HG03354 (cell line): Measurements from ENCODE around the gene DNAH7.

ENCODE experiments used
- ATAC-seq: cut with Tn5 transposase; IDR thresholded peaks from one replicate; pipeline ENCODE4 v1.9.1; 2021; ENCODE audit warnings: mild to moderate bottlenecking; ENCODE audit not compliant: unreplicated experiment, poor library complexity, severe bottlenecking

DNAH7 gene

DNA sequence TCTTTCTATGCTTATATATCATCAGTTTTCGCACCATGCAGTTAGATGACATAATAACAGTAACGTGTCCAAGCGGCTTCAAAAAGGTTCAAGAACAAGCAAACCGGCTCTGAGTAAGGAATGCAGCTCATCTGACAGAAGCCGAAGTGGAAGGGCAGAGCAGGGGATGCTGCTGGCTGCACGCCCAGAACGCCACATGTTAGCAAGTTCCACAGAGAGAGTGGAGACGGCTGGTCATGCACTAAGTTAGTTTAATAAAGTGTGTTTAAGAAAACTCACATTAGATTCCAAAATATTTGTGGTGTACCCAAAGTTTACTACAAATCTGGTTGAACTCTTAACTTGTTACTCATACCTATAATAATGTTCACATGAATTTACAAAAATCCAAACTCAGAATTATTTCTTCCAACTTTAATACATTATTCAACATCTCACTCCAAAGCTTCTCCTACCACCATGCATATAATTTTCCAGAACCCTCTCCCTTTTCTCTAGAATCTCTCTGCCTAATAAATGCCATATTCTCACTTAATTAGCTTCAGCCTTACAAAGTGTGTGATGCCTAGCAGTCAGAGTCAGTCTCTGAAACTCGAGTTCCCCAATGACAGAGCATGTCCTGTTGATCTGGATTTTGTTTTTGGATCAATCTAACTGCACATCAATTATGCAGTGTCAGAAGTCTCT, 170.0 kb downstream of the DNAH7 start:
- no peak for ATAC-seq

DNA sequence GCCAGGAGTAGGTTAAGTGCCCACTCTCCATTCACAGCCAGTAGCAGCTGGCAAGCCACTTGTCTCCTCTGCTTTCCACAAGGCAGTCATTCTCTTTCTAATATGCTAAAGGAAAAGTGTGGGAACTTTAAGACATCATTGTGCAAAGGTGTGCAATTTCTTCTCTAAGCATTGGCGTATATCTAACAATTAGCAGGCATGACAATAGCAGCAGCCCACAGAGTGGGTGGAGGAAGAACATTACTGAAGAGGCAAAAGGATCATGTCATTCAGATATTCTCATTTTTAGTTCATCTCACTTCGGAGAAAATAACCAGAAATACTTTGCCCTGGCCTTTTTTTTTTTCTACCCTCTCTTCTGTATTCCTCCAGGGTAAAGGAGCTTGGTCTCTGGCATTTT, 177.6 kb downstream of the DNAH7 start:
- ATAC-seq: no peak

DNA sequence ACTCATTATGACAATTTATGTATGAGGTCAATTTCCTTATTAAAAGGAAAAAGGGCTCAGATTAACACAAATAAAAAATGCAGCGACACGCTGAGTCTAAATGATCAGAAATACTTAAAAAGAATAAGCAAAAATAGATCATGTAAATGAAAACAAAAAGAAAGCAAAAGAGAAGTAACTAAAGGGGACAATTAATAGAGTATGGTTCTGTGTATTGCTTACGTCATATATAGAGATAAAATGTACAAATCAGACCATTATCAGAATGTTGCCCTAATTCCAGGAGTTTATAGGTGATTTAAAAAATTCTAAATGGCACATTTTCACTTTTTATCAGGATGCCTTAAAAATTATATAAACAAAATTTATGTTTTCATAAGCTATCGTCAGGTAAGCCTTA, 189.5 kb downstream of the DNAH7 start:
- ATAC-seq: no peak

DNA sequence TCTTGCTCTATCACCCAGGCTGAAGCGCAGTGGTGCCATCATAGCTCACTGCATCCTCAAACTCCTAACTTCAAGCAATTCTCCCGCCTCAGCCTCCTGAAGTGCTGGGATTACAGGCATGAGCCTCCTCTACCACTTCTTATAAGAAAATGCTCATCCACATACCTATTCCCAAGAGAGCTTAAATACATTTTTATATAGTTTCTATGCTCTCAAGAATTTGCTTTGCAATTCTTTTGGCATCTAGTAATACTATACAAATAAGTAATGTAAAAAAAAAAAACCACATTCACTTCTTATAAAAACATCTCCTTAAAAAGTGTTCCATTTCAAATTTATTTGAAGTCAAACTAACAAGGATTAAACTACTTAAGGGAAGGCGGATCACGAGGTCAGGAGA, 197.3 kb downstream of the DNAH7 start:
- ATAC-seq: no peak

DNA sequence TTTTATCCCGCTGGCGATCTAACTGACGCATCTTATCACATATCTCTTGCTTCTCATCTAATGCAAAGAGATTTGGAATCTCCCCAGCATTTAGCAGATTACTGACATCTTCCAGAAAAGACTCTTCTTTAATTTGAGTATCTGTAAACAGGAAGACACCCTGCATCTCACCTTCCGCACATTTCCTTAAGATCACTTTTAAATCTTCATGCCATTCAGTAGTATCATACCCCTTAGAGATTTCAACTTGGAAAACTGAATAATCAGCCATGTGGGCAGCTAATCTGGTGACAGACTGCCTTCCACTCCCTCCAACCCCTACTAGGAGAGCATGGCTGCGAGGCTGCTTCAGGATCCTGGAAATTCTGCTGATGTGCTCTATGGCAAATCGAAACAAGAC, 204.3 kb downstream of the DNAH7 start:
- ATAC-seq: no peak

DNA sequence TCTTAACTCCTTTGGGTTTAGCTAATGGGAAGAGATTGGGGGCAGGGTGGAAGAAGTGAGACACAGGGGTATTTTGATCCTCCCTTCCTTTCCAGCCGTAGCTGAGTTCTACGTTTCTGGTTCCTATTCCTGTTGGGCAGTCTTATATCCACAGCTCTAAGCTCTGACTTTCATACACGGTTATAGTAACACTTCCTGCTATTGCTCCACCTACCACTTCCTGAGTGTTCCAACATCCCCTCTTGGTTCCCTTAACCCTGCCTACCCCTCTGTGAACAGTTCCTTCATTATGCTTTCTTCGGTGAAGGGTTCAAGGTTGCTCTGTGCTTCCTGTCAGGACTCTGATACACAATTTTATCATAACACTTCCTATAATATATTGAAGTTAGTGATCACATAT, 205.1 kb downstream of the DNAH7 start:
- ATAC-seq: no peak

DNA sequence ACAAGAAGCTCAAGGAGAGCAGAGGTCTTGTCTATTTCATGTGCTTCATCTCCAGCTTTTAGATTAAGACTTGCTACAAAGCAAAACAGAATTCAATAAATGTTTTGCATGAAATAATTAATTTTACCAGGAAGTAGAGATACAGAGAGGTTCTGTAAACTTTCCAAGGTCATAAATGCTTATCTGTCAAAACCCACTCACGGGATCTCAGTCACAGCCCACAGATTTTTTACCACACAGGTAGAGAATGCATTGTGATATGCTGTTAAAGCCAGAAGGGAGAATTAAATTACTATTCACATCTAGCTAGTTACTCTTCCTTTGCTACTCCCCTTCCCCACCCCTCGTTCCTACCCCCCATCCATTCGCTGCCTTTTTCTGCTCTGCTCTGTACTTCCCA, 205.5 kb downstream of the DNAH7 start:
- no peak for ATAC-seq

DNA sequence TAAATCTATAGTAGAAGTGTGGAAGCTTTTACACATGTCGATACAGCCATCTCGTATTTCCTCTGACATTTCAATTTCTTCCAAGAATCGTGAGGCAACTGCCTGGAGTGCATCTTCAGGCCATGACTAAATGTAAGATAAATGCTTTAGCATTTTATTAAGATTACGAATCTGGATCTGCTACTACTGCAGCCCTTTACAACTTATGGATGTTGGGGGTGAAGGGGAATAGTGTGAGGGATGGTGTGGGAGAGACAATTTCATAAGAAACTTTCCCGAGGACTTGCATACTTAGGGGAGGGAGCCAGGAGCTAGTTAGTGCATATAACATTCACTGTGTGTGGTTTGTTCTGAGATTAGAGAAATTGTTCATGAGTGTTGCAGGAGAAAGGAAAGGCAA, 206.8 kb downstream of the DNAH7 start:
- ATAC-seq: no peak

DNA sequence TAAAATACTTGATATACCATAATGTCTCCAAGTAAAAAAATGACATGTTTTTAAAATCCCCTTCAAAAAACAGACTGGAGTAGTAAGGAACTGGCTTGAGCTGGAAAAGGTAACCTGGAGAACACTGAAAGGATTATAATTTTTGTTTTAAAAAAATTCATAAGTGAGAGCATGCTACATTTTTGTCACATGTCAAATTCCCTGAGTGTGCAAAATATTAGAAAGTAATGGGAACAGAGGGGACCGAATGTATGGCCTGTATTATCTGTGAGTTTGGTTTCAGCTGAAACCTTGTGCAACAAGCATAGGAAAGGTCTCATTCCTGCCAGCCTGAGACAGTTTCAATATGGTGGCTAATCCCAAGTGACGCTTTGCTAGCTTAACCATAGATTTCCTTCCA, 209.1 kb downstream of the DNAH7 start:
- ATAC-seq: no peak

DNA sequence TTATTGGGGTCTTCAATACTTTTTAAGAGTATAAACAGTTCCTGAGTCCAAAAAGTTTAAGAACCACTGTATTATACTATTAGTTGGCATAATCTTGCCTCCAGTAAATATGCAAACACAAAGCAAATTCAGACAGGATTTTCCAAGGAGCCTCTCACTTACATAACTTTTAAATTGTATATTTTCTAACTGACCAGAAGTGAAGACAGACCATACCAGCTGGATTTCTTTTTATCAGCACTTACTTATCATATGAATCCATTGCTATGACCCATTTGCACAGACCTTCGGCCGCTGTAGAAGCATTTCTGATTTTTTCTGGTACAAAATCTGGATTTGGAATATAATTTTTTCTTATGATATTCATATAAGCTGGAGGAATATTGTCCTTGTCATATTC, 211.5 kb downstream of the DNAH7 start:
- no peak for ATAC-seq

DNA sequence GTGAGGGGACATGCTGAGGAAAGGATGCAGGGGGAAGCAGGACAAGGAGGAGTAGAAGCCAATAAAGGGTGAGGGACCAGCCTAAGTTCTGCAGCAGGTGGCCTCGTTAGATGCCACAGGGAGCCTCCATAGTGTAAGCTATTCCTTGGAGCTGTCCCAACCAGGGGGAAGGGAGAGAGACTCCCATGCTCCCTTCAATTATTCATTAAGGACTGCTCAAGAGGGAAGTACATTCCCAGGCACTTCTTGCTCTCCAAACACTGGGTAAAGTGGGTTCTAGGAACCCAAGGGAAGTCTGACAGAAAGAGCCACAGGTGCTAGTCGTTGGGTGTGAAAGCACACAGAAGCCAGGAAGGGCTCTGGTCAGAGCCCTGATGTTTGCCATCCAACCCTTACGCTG, 217.9 kb downstream of the DNAH7 start:
- ATAC-seq: no peak

DNA sequence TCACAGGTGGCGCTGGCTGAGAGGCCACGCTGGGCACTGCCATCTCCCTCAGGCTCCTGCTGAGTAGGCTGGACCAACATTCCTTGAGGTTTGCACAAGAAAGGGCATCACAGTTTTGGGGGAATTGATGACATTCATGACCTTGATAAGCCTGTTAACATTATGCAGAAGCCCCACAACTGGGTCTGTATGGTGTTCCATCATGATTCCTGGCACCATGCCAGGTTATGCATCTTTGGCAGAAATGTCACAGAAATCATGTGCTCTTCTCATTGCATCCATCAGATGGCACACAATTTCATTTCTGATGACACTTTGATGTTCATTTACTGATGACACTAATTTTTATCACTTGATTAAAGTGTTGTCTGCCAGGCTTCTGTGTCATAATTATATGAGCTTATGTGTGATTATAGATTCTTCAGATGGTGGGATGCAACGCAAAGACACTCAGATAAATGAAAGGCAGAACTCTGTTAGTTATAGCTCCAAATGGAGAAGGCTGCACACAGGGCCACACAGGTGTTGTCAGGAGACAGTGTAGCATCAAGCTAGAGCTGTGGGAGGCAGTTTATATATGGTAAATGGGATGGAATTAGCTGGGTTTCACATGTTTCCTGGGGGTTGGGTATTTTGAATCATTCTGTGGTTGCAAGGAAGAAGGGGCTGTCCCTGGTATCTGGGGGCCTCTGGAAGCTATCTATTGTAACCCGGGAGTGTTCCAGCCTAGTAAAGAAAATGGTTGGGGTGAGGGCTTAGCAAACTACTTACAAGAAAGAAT, 220.3 kb downstream of the DNAH7 start:
- ATAC-seq: no peak

DNA sequence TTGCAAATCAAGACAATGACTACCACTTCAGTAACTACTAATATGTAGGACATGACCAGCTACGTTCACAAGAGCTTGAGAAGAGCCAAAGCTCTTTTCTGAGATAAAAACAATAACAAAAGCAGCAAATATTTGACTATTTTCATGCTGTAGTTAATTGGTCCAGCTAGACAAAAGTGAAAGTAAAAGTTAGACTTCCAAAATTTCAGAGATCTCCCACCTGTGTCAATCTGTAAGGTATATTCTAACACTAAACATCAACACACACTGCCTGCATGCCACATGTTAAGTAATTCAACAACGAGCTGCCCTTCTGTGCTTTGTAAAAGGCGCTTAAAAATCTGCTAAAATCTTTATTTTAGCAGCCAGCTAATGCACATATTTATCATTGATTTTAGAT, 225.7 kb downstream of the DNAH7 start:
- ATAC-seq: no peak

DNA sequence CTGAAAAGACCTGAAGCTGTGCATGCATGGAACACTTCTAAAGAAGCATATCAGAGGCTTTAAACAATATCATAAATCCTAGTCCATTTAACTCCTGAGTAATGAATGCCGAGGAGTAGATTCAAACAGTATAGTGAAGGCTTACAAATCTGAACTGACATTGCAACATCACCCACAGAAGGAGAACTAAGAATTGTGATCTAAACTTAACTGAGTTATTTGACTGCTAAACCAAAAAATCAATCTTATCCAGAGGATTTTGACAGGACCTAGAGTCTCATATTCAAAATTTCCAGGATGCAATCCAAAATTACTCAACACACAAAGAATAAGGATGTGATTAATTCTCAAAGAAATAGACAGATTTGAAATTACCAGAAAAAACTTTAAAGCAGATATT, 230.6 kb downstream of the DNAH7 start:
- ATAC-seq: no peak

DNA sequence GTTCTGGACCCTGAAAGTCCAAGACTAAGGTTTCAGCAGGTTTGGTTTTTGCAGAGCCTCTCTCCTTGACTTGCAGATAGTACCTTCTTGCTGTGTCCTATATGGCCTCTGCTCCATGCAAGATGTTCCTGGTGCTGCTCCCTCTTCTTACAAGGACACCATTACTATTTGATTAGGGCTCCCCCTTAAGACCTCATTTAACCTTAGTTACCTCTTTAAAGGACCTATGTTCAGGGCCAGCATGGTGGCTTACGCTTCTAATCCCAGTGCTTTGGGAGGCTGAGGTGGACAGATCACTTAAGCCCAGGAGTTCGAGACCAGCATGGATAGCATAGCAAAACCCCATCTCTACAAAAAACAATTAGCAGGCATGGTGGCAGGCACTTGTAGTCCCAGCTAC, 232.6 kb downstream of the DNAH7 start:
- ATAC-seq: no peak

DNA sequence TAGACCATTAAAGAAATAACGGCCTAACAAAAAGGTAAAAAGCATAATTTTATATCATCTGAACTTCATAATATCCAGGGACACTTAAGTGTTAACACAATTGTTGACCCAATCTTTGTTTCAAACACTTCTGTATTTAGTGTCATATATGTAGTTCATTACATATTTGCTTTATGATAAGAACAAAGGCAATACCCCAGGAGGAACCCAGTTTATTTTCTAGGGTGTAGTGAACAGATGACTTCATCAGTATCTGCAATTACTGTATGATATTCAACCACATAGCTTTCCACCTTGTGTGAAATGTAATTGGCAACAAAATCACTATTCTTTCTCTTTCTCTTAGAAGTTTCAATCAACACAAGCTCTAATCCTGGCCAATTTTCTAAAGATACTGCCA, 233.8 kb downstream of the DNAH7 start:
- no peak for ATAC-seq

DNA sequence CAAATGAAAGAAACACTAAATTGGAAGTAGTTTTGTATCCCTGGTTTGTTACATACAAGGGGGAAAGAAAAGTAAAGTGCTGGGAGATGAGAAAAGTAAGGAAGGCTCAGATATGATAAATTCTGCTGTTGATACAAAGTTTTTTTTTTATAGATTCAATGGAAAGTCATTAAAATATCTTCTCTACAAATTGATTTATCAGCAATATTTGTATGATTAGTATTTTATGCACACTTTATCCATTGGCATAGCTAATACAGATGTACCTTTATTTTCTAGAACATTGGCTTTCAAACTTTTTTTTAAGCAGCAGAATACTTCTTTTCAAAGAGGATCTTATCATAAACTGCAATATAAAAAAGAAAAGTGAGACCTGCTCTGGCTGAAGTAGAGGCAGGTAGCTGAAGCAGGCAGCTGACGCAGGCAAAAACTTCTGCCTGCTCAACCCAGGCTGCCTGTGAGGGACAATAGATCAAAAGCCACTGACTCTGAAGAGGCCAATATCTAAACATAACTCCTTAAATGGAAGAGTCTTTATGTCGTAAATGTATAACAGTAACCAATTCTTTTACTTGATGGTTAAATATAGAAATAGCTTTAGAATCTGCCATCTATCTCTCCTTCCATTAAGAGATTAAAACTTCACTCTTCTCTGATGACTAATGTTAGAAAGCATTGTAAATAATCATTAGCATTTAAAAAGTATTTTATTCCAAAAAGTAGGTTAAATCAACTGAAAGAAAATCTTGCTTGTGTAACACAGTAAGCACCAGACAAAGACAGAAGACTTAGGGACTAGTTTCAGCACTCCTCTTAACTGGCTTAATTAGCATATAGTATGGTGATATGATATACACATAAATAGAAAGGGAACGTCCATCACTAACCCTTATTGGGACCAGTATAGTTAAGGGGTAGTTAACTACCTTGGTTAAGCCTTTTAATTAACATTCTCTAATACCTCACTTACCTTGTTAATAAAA, 237.4 kb downstream of the DNAH7 start:
- no peak for ATAC-seq

DNA sequence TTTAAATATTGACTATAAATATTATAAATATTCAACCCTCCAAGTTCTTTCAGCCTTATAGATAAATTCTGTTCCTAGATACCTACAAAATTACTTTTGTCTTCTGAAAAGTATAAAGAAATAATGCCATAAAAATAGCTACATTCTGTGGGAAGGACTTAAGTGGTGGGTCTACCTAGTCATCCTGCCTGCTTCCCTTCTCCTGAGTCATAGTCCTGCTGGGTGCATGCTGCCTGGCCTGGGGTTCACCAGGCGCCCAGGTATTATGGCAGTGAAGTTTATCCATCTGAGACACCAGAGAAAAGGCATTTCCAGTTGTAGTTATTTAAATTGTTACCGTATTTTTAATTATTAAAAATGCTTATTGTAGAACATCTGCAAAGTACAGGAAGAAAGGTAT, 244.2 kb downstream of the DNAH7 start:
- ATAC-seq: no peak

DNA sequence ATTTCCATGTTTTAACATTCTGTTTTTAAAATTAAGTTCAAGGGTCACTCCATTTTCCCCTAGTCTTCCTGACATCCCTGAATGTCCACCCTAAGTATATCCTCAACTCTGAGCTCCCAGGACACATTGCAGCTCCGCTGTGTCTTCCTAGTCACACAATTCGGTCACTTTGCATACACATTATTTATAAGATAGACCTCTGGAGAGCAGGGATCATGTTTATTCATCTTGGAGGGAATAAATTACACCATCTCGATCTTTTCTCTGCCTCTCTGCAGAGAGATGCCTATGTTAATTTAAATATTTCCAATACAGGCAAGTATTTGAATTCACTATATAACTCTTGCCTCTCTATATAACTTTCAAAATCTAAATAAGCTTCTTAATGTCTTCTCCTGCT, 245.4 kb downstream of the DNAH7 start:
- no peak for ATAC-seq

DNA sequence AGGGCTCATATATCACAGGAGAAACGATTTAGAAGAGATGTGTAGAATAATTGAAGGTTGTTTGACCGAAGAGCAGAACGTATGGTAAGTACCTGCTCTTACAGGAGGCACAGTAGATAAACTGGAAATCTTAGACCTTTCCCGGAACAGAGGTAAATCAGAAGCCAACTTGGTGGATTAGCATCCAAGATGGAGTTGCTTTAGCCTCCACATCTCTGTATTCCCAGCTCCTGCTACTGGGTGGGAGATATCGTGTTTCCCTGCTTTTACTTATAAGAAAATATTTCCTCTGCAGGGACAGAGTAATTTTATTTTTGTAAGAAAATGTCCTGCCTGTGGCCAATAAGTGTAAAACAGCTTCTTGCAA, 247.1 kb downstream of the DNAH7 start:
- ATAC-seq: no peak
